GM23338 (cell line): ENCODE measurements around the gene MUCL3.

Experiments used
- CREB1 ChIP-seq: fragments of 250-450 bp; sonication (Bioruptor Pico); IDR thresholded peaks from 2 replicates; pipeline ENCODE4 v1.5.0; 2020; ENCODE audit warnings: low read depth, mild to moderate bottlenecking, moderate library complexity
- EZH2 ChIP-seq: fragments of 200-600 bp; sonication (generic); IDR thresholded peaks from one replicate; pipeline ENCODE4 v1.8.0; 2017; ENCODE audit warnings: antibody characterized with exemption, mild to moderate bottlenecking, low read depth; ENCODE audit not compliant: unreplicated experiment
- EZH2phosphoT487 ChIP-seq: fragments of 200-600 bp; sonication (generic); IDR thresholded peaks from one replicate; pipeline ENCODE4 v1.8.1; 2018; ENCODE audit warnings: antibody characterized with exemption; ENCODE audit not compliant: unreplicated experiment
- JUNB ChIP-seq: IDR thresholded peaks from one replicate; pipeline ENCODE4 v1.6.1; 2016; ENCODE audit warnings: antibody characterized with exemption; ENCODE audit not compliant: unreplicated experiment
- NANOG ChIP-seq: IDR thresholded peaks from 2 replicates; pipeline ENCODE4 v1.6.1; 2016; ENCODE audit warnings: antibody characterized with exemption, borderline replicate concordance
- POLR2AphosphoS5 ChIP-seq: IDR thresholded peaks from 2 replicates; pipeline ENCODE4 v1.6.1; 2016; ENCODE audit warnings: antibody characterized with exemption, low read depth
- STAT1 ChIP-seq: IDR thresholded peaks from one replicate; pipeline ENCODE4 v1.6.1; 2016; ENCODE audit warnings: antibody characterized with exemption; ENCODE audit not compliant: unreplicated experiment
- ZNF114 ChIP-seq: fragments of 250-450 bp; sonication (Bioruptor Pico); IDR thresholded peaks from 2 replicates; pipeline ENCODE4 v1.5.0; 2020; ENCODE audit warnings: mild to moderate bottlenecking, moderate library complexity
- TF ChIP-seq, protein P1 (sequence below): IDR thresholded peaks from 2 replicates; pipeline ENCODE4 v1.6.1; 2016; ENCODE audit warnings: antibody characterized with exemption
- TF ChIP-seq, protein P2 (sequence below), 2 experiments: fragments of 200-600 bp in 1 of 2; sonication (generic) in 1 of 2; conservative IDR thresholded peaks; 2 replicates each; pipeline versions ENCODE4 v1.5.1 to v1.6.1; 2016 to 2017; ENCODE audit warnings: antibody characterized with exemption in 2 of 2, low read depth in 2 of 2, mild to moderate bottlenecking in 2 of 2, moderate library complexity in 1 of 2
- TF ChIP-seq, protein P3 (sequence below): IDR thresholded peaks from one replicate; pipeline ENCODE4 v1.6.1; 2018; ENCODE audit warnings: antibody characterized with exemption; ENCODE audit not compliant: unreplicated experiment

DNA sequence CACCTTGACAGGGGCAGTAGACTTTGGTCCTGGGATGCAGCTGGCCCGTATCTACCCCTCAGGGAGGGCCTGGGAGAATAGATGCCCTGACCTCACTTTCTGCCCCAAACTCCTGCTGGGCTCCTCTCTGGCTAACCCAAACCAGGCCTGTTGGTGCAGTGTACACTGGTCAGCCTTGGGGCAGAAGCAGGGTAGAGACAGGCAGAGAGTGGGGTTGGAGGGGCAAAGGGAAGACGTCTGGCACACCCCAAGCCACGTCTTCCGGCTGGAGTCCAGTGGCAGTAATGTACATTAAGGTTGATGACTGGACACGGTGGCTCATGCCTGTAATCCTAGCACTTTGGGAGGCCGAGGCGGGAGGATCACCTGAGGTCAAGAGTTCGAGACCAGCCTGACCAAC lies 47.1 kb upstream of the MUCL3 start:
- TF ChIP-seq, protein P1, sequence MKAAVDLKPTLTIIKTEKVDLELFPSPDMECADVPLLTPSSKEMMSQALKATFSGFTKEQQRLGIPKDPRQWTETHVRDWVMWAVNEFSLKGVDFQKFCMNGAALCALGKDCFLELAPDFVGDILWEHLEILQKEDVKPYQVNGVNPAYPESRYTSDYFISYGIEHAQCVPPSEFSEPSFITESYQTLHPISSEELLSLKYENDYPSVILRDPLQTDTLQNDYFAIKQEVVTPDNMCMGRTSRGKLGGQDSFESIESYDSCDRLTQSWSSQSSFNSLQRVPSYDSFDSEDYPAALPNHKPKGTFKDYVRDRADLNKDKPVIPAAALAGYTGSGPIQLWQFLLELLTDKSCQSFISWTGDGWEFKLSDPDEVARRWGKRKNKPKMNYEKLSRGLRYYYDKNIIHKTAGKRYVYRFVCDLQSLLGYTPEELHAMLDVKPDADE = no peak
- TF ChIP-seq, protein P2, sequence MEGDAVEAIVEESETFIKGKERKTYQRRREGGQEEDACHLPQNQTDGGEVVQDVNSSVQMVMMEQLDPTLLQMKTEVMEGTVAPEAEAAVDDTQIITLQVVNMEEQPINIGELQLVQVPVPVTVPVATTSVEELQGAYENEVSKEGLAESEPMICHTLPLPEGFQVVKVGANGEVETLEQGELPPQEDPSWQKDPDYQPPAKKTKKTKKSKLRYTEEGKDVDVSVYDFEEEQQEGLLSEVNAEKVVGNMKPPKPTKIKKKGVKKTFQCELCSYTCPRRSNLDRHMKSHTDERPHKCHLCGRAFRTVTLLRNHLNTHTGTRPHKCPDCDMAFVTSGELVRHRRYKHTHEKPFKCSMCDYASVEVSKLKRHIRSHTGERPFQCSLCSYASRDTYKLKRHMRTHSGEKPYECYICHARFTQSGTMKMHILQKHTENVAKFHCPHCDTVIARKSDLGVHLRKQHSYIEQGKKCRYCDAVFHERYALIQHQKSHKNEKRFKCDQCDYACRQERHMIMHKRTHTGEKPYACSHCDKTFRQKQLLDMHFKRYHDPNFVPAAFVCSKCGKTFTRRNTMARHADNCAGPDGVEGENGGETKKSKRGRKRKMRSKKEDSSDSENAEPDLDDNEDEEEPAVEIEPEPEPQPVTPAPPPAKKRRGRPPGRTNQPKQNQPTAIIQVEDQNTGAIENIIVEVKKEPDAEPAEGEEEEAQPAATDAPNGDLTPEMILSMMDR (conservative IDR thresholded peaks at IDR 0.05; ENCODE audit: low read depth in 2 of 2) = no peak
- no peak for TF ChIP-seq EZH2
- TF ChIP-seq POLR2AphosphoS5 = no peak
- no peak for TF ChIP-seq CREB1 (CRISPR knock-in tag)
- TF ChIP-seq, protein P3, sequence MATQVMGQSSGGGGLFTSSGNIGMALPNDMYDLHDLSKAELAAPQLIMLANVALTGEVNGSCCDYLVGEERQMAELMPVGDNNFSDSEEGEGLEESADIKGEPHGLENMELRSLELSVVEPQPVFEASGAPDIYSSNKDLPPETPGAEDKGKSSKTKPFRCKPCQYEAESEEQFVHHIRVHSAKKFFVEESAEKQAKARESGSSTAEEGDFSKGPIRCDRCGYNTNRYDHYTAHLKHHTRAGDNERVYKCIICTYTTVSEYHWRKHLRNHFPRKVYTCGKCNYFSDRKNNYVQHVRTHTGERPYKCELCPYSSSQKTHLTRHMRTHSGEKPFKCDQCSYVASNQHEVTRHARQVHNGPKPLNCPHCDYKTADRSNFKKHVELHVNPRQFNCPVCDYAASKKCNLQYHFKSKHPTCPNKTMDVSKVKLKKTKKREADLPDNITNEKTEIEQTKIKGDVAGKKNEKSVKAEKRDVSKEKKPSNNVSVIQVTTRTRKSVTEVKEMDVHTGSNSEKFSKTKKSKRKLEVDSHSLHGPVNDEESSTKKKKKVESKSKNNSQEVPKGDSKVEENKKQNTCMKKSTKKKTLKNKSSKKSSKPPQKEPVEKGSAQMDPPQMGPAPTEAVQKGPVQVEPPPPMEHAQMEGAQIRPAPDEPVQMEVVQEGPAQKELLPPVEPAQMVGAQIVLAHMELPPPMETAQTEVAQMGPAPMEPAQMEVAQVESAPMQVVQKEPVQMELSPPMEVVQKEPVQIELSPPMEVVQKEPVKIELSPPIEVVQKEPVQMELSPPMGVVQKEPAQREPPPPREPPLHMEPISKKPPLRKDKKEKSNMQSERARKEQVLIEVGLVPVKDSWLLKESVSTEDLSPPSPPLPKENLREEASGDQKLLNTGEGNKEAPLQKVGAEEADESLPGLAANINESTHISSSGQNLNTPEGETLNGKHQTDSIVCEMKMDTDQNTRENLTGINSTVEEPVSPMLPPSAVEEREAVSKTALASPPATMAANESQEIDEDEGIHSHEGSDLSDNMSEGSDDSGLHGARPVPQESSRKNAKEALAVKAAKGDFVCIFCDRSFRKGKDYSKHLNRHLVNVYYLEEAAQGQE = no peak
- no peak for TF ChIP-seq EZH2phosphoT487
- TF ChIP-seq STAT1 = no peak
- no peak for TF ChIP-seq NANOG
- no peak for TF ChIP-seq JUNB
- no peak for TF ChIP-seq ZNF114 (CRISPR knock-in tag)
